Mononuclear cell (primary cell): ENCODE measurements around the gene COMMD10. TPM values are rescaled to one million over a fixed set of nuclear protein-coding genes. Genes with fewer than 3 reads are reported as not detected.
"Not testable (repeated sequence)": the region's sequence is repeated elsewhere in the genome, so short reads cannot be mapped to it uniquely, and the experiment has no call there.

Source experiments
- H3K27me3 ChIP-seq: 2 replicates; pipeline ENCODE4 v1.6.0; 2011; ENCODE audit warnings: low read length, control low read depth; ENCODE audit not compliant: insufficient read depth
- H3K4me1 ChIP-seq: 2 replicates; pipeline ENCODE4 v1.5.1; 2011; ENCODE audit warnings: mild to moderate bottlenecking, low read length, control low read depth; ENCODE audit not compliant: insufficient read depth
- H3K4me3 ChIP-seq: 2 replicates; pipeline ENCODE4 v1.5.1; 2011; ENCODE audit warnings: mild to moderate bottlenecking, low read length, moderate library complexity
- H3K9me3 ChIP-seq: 2 replicates; pipeline ENCODE4 v1.5.1; 2011; ENCODE audit warnings: low read depth, mild to moderate bottlenecking, control low read depth, low read length
- total RNA-seq: library from RNA; depleted of rRNA; stranded (reverse); fragments of >200 nt; gene quantifications from one replicate; pipeline ENCODE4 v1.2.3, GENCODE V29; 2012

Gene COMMD10
- total RNA-seq, 1 donor = 40.0 TPM

- no peak overlapping the region for H3K4me3 ChIP-seq
- peaks cover 3% of the 10 kb centered on the region for H3K27me3 ChIP-seq
- H3K4me1 ChIP-seq = peaks cover 18% of the 10 kb centered on the region
- no peaks in the 10 kb centered on the region for H3K9me3 ChIP-seq
These were observed 8.3 kb upstream of the COMMD10 start for GRCh38 chr5:116076496-116076895.

- H3K4me1 ChIP-seq = peaks cover 18% of the 10 kb centered on the region
- H3K4me3 ChIP-seq = no peak overlapping the region
- H3K9me3 ChIP-seq = no peaks in the 10 kb centered on the region
- H3K27me3 ChIP-seq = peaks cover 3% of the 10 kb centered on the region
These were observed 6.6 kb upstream of the COMMD10 start for GRCh38 chr5:116078199-116078598.

GRCh38 chr5:116084287-116084691 is 536 bp upstream of the COMMD10 start:
- H3K4me1 ChIP-seq = peaks cover 18% of the 10 kb centered on the region
- peak overlapping the region; percentile 88 for H3K4me3 ChIP-seq
- no peaks in the 10 kb centered on the region for H3K9me3 ChIP-seq
- no peaks in the 10 kb centered on the region for H3K27me3 ChIP-seq

- not testable (repeated sequence) for H3K27me3 ChIP-seq, H3K4me3 ChIP-seq, H3K9me3 ChIP-seq
- peaks cover 18% of the 10 kb centered on the region for H3K4me1 ChIP-seq
These were observed 1.5 kb downstream of the COMMD10 start for GRCh38 chr5:116086309-116086708.

- H3K9me3 ChIP-seq = no peaks in the 10 kb centered on the region
- H3K4me1 ChIP-seq = peaks cover 18% of the 10 kb centered on the region
- H3K27me3 ChIP-seq = no peaks in the 10 kb centered on the region
- no peak overlapping the region for H3K4me3 ChIP-seq
These were observed 3.2 kb downstream of the COMMD10 start for GRCh38 chr5:116088062-116088461.

GRCh38 chr5:116090302-116090701 is 5.5 kb downstream of the COMMD10 start:
- H3K27me3 ChIP-seq = no peaks in the 10 kb centered on the region
- no peaks in the 10 kb centered on the region for H3K9me3 ChIP-seq
- peaks cover 10% of the 10 kb centered on the region for H3K4me1 ChIP-seq
- no peak overlapping the region for H3K4me3 ChIP-seq

- H3K4me3 ChIP-seq = no peak overlapping the region
- peaks cover 1% of the 10 kb centered on the region for H3K4me1 ChIP-seq
- no peaks in the 10 kb centered on the region for H3K27me3 ChIP-seq
- H3K9me3 ChIP-seq = no peaks in the 10 kb centered on the region
These were observed 6.6 kb downstream of the COMMD10 start for GRCh38 chr5:116091416-116091815.

GRCh38 chr5:116097301-116097700 is 12.5 kb downstream of the COMMD10 start:
- H3K4me1 ChIP-seq = no peaks in the 10 kb centered on the region
- H3K4me3 ChIP-seq = no peak overlapping the region
- no peaks in the 10 kb centered on the region for H3K9me3 ChIP-seq
- H3K27me3 ChIP-seq = no peaks in the 10 kb centered on the region

GRCh38 chr5:116098998-116099397 is 14.2 kb downstream of the COMMD10 start:
- H3K4me3 ChIP-seq = no peak overlapping the region
- no peaks in the 10 kb centered on the region for H3K9me3 ChIP-seq
- H3K4me1 ChIP-seq = no peaks in the 10 kb centered on the region

GRCh38 chr5:116104941-116105340 is 20.1 kb downstream of the COMMD10 start:
- not testable (repeated sequence) for H3K4me1 ChIP-seq, H3K4me3 ChIP-seq, H3K9me3 ChIP-seq, H3K27me3 ChIP-seq

More at GRCh38 chr5:116098998-116099397, 14.2 kb downstream of the COMMD10 start:
- no peaks in the 10 kb centered on the region for H3K27me3 ChIP-seq

- peaks cover 25% of the 10 kb centered on the region for H3K9me3 ChIP-seq
- no peaks in the 10 kb centered on the region for H3K4me1 ChIP-seq
- no peaks in the 10 kb centered on the region for H3K27me3 ChIP-seq
- H3K4me3 ChIP-seq = no peak overlapping the region
These were observed 30.3 kb downstream of the COMMD10 start for GRCh38 chr5:116115163-116115562.

GRCh38 chr5:116130471-116130870 is 45.6 kb downstream of the COMMD10 start:
- Histone ChIP-seq H3K9me3 (no peaks in the 10 kb centered on the region), H3K4me3 (no peak overlapping the region), H3K4me1 (no peaks in the 10 kb centered on the region), H3K27me3 (no peaks in the 10 kb centered on the region)

GRCh38 chr5:116130976-116131375 is 46.2 kb downstream of the COMMD10 start:
- Histone ChIP-seq H3K4me1 (no peaks in the 10 kb centered on the region), H3K4me3 (no peak overlapping the region), H3K9me3 (no peaks in the 10 kb centered on the region), H3K27me3 (no peaks in the 10 kb centered on the region)

- no peak overlapping the region for H3K4me3 ChIP-seq
- no peaks in the 10 kb centered on the region for H3K9me3 ChIP-seq
- no peaks in the 10 kb centered on the region for H3K27me3 ChIP-seq
- H3K4me1 ChIP-seq = no peaks in the 10 kb centered on the region
These were observed 48.5 kb downstream of the COMMD10 start for GRCh38 chr5:116133281-116133680.

GRCh38 chr5:116135344-116135743 is 50.5 kb downstream of the COMMD10 start:
- Histone ChIP-seq H3K27me3 (no peaks in the 10 kb centered on the region), H3K9me3 (no peaks in the 10 kb centered on the region), H3K4me3 (no peak overlapping the region)

GRCh38 chr5:116137544-116138378 is 52.9 kb downstream of the COMMD10 start:
- Histone ChIP-seq H3K27me3 (no peaks in the 10 kb centered on the region), H3K4me1 (no peaks in the 10 kb centered on the region), H3K4me3 (no peak overlapping the region), H3K9me3 (no peaks in the 10 kb centered on the region)

More at GRCh38 chr5:116135344-116135743, 50.5 kb downstream of the COMMD10 start:
- no peaks in the 10 kb centered on the region for H3K4me1 ChIP-seq
